HG03175 (cell line): Measurements from ENCODE around the gene SNRPD3.
"Not testable (repeated sequence)": the region's sequence is repeated elsewhere in the genome, so short reads cannot be mapped to it uniquely, and the experiment has no call there.

Source experiments
- ATAC-seq: cut with Tn5 transposase; IDR thresholded peaks from one replicate; pipeline ENCODE4 v1.9.1; 2021; ENCODE audit warnings: mild to moderate bottlenecking, moderate library complexity; ENCODE audit not compliant: unreplicated experiment

The SNRPD3 gene

DNA sequence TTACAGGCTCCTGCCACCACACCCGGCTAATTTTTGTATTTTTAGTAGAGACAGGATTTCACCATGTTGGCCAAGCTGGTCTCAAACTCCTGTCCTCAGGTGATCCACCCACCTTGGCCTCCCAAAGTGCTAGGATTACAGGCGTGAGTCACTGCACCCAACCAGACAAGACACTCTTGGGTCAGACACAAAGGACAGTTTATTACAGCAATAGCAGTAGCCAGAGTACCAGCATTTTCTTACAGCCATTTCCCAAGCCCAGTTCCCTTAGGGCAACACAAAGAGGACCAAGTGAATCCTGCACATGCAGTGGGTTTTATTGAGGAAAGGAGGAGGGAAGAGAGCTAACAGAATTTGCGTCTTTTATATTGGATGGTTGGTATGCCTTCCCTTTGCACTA is 24.8 kb upstream of the SNRPD3 start:
- not testable (repeated sequence) for ATAC-seq

DNA sequence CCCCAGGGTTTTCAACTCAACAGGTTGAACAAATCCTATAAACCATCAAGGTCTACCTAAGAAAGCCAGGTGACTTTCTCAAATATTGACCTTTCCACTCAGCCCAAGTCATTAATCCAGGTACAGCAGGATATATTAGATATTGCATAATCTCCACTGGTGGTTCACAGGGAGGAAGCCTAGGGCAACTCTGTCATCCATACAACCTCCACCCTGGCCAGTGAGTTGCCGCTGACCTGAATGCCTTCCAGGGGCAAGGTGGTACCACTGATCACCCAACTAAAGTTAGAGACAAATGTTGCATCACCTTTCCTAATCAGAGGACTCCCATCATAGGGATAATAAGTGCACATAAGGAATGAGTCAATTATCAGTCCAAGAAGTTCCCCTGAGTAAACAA is 23.7 kb upstream of the SNRPD3 start:
- ATAC-seq, result no peak

DNA sequence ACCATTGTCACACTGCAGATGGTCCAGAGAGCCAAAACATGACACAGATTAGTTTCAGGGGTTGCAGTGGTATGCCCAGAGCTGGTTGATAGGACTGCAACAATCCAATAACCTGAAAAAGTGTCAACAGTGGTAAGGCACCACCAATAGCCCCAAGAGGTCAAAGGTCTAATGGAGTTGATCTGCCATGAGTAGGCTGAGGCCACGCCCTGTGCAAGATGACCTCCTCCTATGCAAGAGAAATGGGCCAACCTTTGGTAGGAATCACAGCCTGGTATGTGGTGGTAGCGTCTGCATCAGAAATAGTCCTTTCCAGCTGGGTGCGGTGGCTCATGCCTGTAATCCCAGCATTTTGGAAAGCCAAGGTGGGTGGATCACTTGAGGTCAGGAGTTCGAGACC is 20.5 kb upstream of the SNRPD3 start:
- no peak for ATAC-seq

DNA sequence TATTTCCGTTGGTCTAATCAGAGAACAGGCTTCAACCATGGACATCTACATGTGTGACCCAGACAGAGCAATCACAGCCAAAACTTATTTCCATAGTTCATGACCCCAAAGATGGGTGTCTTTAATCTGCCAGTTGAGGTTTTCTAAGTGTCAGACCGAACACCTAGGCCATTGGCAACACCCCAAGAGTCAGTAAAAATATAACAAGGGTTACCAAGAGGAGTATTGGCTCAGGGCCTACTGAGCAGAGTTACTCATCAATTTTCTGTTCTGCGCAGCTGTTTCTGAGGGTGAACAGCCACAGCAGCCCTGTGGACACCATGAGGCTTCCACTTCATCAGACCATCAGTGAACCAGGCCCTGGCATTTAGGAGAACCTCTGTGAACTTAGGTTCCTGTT is 19.7 kb upstream of the SNRPD3 start:
- no peak for ATAC-seq

DNA sequence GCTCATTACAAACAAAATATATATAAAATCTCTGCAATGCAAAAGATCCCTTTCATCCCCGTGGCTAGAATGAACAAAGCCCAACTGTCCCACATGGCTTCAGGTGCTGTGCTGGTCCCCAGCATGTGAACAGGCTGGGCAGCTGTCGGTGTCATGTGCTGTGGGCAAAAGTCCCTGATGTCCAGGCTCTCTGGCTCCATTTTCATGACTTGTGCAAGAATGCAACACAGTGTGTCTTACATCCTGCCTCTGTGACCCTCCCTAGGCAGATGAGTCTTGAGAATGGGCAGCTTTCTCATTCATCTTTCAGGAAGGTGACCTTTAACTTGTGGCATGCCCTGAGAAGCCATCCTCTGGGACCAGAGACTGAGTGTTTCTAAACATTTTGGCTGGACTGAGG is 15.3 kb upstream of the SNRPD3 start:
- ATAC-seq, result no peak

DNA sequence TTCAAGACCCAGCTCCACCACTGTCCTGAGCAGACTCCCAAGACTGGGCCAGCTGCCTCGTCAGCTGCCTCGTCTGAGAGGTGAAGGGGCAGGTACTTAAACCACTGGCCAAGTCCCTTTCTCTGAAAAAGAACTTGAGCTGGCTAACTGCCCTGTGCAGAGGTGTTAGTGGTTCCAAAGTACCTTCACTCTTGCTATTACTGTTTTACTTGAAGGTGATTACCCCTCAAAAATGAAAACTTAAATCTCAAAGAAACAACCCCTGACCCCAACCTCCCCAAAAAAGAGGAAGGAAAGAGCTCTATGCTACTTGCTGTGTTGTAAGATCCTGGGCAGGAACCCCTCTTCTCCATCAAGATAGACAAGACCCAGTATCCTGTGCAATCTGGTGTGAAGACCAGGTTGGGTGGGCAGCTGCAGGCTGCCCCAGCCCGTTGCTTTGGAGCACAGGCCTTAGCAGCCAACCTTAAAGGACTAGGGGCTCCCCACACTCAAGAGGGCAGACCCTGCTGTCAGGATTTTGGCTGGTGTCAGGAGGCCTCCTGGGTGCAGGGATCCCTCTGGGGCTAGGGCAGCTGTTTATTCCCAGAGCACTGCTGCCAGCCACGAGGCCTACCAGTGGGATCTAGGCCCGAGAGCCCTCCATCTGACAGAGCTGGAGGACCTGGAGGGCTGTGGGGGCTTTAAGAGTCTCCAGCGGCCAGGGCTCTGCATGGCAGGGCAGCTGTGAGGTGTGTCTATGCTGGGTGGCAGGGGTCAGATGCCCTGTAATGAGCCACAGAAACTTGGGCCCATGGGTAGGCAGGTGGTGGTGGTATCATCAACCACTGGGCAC is 13.9 kb upstream of the SNRPD3 start:
- ATAC-seq, result no peak

DNA sequence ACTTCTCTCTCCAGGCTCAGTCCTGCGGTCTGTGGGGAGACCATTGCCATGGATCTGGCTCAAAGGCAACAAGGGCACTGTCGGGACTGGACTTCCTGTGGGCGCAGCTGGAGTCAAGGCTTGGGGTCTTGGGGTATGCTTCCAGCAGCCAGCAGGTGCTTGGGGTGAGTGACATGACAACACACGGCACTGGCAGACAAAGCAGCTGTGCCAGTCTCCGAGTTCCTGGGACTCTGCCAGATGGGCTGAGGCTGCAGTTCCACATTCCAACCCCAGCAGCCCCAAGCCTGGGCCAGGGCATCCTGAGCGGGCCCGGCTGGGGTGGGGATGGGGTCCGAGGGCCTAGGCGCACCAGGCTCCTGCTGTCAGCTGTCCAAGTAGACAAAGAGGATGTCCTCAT is 13.2 kb upstream of the SNRPD3 start:
- no peak for ATAC-seq

DNA sequence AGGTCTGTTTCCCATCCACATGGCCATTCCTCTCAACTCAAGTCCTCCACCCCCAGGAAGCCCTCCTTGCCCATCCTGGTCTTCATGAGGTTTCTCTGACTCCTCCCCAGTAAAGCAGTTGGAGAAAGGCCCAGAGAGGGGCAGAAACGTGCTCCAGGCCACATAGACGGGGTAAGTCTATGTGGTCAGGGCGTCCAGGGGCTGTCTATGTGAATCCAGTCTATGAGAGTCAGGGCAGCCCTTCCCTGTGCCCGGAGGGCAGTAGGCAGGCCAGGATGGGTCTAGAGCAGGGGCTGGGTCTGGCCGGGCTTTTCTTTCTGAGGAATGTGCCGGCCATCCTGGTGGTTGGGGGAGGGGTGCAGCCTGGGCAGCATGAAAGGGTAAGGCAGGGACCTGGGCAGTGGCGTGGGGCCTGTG is 12.6 kb upstream of the SNRPD3 start:
- no peak for ATAC-seq

DNA sequence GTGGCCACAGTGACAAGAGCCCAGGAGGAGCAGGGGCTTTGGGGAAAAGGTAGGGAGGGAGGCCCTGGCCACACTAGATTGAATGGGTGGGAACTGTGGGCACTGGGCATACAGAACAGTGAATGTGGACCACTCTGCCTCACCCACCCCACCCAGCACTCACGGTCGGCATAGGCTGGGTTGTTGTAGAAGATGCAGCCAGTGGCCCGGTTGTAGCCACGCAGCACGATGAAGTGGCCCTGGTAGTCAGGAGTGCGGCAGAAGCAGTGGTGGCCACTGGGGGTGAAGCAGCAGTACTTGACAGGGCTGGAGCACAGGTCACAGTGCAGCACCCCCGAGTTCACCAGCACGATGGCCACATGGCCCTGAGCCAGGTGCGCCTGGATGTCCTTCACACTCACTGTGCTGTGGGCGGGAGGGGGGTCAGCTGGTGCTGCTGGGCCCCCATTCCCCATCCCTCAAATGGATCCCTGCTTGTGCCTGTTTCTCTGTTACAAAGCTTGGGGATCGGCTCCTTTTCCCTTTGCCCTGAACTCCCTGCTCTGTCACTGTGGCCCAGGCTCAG is 12.0 kb upstream of the SNRPD3 start:
- ATAC-seq, result no peak

DNA sequence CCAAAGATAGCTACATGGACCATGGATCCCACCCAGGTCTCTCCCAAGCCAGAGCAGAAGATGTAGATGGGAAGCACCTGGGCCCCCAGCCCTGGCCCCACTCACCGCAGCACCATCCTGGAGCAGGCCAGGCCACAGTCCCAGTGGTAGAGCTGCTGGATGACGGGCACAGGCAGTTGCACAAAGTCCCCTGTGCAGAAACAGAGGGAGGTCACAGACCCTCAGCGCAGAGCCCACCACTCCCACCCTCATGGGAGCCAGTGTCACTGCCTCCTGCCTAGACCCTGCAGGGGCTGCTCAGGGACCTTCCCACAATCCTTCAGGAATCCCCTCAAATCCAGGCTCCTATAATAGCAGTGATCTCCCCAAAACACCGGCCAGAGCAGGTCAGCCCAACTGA is 7.0 kb upstream of the SNRPD3 start:
- ATAC-seq, result no peak

DNA sequence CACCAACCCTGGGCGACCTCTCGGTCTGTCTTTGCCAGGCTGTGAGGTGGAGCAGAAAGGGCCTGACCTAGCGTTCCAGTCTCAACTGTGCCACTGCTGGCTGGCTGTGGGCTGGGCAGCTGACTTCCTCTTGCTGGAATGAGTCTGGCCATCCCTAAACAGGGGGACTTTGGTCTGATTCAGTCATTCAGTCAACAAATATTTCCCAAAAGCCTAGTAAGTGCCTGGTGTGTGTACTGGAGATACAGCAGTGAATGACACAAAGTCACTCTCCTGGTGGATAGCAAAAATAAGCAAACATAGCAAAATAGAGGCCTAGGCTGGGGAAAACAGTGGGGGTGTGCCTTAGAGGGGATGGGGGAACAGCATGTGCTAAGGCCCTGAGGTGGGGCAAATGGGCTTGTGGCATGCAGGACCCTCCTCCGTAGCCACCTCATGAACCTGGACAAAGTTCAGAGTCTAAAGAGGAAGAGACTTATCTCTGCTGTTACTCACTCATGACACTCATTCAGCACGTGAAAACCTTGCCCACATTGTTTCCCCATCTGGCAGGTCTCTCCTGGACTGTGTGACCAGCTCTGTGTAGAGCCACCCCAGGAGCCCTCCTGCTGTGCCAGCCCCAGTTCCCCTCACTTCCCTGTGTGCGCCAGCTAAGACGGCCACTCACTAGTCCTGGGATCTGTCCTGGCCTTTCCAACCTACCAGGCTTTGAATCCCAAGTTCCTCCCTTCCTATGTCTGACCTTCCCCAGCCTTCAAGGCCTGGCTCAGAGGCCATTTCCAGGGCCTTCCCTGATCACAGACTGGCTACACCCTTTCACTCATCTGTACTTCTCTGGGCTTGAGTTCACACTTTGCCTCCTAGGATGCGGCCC is 5.5 kb upstream of the SNRPD3 start:
- ATAC-seq, result no peak

DNA sequence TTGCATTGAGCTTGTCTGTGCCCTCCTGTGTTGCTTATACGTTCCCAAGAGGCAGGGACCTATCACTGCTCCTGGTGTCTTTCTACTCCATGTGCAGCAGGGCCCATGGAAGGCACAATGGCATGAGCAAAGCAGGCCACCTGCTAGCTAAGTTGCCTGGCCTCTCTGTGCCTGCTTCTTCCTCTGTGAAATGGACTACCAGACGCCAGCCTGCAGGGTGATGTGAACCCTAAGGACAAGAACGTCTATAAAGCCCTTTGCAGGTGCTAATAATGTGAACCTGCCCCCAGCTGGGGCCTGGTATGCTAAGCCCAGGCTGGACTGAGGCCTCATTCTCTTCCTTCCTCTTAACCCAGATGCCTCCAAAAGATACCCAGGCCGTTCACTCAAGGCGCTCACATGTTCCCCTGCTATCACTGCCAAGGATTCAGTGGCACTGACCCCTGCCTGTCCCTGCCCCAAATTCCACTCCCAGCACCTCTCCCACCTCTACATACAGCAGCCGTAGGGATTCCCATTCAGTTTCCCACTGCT is 4.8 kb upstream of the SNRPD3 start:
- no peak for ATAC-seq

DNA sequence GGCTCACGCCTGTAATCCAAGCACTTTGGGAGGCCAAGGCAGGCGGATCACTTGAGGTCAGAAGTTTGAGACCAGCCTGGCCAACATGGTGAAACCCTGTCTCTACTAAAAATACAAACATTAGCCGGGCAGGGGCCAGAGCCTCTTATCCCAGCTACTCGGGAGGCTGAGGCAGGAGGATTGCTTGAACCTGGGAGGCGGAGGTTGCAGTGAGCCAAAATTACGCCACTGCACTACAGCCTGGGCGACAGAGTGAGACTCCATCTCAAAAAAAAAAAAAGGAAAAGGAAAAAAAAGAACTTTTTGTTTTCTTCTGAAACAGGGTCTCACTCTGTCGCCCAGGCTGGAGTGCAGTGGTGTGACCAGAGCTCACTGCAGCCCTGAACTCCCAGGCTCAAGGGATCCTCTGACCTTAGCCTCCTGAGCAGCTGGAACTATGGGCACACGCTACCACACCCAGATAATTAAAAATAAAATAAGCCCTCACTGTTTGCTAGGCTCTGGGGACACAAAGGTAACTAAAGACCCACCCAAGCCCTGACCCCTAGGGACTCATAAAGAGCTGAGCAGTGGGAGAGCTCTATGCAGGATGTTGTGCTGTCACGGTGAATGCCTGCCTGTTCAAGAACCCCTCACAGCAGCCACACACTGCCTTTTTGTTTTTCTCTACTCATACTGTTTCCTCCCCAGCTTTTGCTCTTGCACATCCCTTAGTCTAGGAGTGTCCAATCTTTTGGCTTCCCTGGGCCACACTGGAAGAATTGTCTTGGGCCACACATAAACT is 3.1 kb upstream of the SNRPD3 start:
- ATAC-seq, result not testable (repeated sequence)

DNA sequence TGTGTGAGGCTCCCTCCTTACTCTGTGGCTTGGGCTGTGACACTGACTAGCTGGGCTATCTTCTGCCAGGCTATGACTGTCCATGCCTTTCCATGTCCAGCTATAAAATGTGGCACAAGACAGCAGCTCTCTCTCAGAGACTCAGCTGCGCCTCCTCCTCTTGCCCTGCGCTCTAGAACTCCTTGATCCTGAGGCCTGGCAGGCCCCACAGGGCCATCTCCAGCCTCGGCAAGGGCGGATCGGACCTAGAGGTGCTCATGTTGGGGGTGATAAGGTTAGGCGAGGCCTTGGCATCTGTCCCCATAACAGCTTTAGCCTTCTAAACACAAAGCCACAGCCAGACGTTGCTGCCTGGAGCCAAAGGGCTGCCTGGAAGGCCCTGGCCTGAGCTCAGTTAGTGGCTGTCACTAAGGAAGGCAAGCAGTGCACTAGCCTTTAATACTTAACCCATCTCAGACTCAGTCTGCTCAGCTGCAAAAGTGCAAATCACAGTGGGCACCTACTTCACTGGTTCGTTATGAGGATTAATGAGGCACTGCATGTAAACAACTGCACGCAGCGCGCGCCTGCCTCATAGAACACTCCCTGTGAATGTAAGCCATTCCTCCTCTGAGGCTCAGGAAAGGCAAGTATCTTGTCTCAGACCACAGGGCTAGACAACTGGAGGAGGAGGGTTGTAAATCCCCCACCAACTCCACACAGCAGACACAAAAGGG is 2.0 kb upstream of the SNRPD3 start:
- ATAC-seq, result no peak

DNA sequence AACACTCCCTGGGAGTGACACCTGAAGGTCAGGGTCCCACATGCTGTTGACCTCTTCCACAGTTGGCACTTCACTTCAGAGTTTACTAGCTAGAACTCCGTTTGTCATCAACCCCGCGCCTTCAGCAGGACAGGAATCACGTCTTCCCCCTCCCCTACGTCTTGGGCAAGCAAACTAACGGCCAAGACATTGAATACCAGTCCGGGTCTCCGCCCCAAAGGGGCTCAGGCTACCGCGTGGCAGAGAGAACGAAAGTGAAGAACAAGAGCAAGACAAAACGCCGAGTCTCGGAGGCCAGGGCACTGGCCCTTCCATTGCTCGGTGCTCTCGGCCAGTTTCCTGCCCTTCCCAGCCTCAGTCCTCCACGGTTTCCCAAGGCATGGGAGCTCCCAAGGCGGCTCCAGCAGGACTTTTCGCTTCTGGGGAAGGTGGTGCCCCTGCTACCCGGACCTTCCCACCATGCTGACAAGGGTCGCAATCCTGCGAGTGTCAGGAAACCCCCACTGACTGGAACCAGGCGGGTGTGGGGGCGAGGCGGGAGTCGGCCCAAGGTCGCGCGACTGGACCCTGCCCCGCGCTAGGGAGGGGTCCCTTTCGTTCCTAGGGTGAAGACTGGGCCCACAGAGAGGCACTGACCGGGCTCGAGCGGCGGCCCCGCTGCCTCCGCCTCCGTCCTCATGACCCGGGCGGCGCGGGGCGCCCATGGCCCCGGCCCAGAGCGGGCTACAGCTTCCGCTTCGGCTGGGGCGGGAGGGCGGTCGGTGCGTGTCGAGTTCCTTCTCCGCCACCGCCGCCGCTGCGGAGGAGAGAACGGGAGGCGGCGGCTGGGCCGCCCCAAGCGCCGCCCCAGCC is 1.3 kb upstream of the SNRPD3 start, which contains the start of gene GUCD1:
TSS of gene GUCD1 (minus strand) at position 826 of the 852 bp plus-strand sequence. CDS start at position 679, 147 bp downstream.
- no peak for ATAC-seq

DNA sequence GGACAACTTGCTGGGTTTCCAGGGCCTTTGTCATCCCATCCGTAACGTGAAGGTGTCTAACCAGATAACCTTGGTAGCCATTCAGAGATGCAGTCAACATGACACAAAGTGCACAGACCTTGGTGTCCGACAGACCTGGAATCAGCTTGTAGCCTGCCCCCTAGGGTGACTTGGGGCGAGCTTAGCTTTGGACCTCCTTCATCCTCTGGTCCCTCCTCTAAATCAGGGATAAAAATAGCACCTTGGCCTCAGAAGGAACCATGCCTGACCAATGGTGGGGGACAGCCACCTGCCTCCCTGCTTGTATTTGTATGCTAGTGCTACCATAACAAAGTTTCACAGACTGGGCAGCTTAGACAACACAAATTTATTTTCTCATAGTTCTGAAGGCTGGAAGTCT is 3.7 kb downstream of the SNRPD3 start:
- no peak for ATAC-seq

DNA sequence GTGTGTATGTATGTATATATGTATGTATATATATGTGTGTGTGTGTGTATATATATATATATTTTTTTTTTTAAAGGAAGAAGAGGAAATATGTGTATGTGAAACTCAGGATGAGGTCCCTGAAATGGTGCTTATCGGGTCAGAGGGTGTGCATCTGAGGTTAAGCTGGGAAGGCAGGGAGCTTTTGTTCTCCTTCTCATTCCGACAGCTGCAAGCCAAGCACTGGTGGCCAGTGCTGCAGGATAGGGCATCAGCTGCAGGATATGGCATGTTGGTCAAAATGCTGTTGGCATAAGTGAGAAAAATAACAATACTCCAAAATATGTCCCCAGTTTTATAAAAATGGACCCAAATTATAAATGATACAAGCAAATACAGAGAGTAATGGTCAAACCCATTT is 7.4 kb downstream of the SNRPD3 start:
- no peak for ATAC-seq

DNA sequence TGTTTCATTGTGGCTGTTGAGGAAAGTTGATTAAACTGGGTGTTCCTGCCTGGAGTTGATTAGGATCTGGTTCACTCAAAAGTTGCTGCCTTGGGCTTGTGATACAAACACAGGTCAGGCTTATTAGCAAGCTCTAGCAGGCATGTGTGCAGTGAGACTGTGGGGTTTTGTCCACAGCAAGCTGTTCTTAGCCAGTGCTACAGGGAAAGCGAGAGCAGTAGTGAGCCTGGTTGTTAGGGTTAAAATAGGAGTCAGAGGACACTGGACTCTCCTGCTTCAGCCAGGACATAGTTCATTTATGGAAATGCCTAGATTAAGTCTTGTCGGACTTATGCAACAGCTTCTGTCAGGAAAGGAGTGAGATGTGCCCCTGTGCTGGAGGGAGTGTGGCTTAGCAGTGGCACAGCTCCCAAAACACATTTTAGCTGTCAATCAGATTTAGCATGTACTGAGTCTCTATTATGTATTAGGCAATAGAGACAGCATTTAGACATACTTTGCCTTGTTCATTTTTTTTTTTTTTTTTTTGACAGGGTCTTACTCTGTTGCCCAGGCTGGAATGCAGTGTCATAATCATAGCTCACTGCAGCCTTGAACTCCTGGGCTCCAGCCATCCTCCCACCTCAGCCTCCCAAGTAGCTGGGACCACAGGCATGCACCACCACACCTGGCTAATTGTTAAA is 8.7 kb downstream of the SNRPD3 start:
- no peak for ATAC-seq
